H1 (cell line): Measurements from ENCODE around the gene SERGEF. TPM values are rescaled to one million over a fixed set of nuclear protein-coding genes. Genes with fewer than 3 reads are reported as not detected.

ENCODE experiments used
- TBP ChIP-seq: IDR thresholded peaks from 2 replicates; pipeline ENCODE4 v1.6.1; 2011; ENCODE audit warnings: low read depth, low read length, improper control_type of control experiment
- polyA plus RNA-seq, 7 experiments: library from polyadenylated mRNA; depleted of rRNA in 3 of 7; stranded (reverse) in 5 of 7; unstranded in 2 of 7; fragments of >200 nt in 5 of 7; fragments of 200-250 nt in 2 of 7; gene quantifications; 1 replicate in 5 of 7; 2 replicates in 1 of 7; 4 replicates in 1 of 7; pipeline versions ENCODE4 v1.2.1 to v1.2.3, GENCODE V29; 2011 to 2013; ENCODE audit warnings: missing spikeins in 2 of 7, mixed read lengths in 2 of 7
- total RNA-seq: library from RNA; stranded (reverse); fragmentation: NEBNext Ultra II Directional; extraction: Animal tissue kit (Norgen Biotek cat#: 25700); gene quantifications from 2 replicates; pipeline ENCODE4 v1.2.1, GENCODE V29; 2021
- TF ChIP-seq, protein P1 (sequence below): IDR thresholded peaks from 2 replicates; pipeline ENCODE4 v1.6.1; 2011; ENCODE audit warnings: low read length, improper control_type of control experiment

Gene SERGEF
- total and polyA plus RNA-seq, 2 of the 8 experiments (the other 6 are each of a cell fraction or from before 2014, with no cell fraction given): 16.6 to 28.8 TPM

DNA sequence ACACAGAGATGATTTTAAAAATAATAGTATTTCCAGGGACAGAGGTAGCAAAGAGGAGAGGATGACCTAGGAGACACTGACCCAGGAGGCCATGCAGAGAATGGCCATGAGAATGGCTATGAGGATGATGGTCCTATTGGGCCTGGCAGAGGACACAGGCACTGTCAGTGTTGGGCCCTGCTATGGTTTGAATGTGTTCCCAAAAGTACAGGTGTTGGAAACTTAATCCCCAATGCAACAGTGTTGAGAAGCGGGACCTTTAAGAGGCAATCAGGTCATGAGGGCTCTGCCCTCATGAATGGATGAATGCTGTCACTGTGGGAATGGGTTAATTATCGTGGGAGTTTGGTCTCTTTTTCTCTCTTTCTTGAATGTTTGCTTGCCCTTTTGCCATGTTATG, 216.7 kb downstream of the SERGEF start (continued):
- TF ChIP-seq, protein P1, sequence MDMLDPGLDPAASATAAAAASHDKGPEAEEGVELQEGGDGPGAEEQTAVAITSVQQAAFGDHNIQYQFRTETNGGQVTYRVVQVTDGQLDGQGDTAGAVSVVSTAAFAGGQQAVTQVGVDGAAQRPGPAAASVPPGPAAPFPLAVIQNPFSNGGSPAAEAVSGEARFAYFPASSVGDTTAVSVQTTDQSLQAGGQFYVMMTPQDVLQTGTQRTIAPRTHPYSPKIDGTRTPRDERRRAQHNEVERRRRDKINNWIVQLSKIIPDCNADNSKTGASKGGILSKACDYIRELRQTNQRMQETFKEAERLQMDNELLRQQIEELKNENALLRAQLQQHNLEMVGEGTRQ: no peak
- TF ChIP-seq TBP: no peak
